ENCODE results near the gene HTRA2.

HTRA2 gene

GRCh38 chr2:74550231-74550630, 20.5 kb downstream of the HTRA2 start:
- peaks cover 11 to 33% of the 10 kb centered on the region in 2 donors for H3K36me3 ChIP-seq (replicated peaks in 1 of 2; ENCODE audit: control insufficient read depth in 2 of 2, insufficient read depth in 2 of 2, low read length in 2 of 2)
- WGBS, 2 donors (ENCODE audit: extremely low coverage in 2 of 2, insufficient read length in 2 of 2, insufficient replicate concordance in 1 of 2) = no CpG with 5 or more reads among the region's 7 CpGs
- H3K9ac ChIP-seq (ENCODE audit: low read depth, low read length, poor library complexity) = peak overlapping the region; percentile 32
- no peak overlapping the region for H4K91ac ChIP-seq (ENCODE audit: low read depth, low read length, poor library complexity)
- H3K4me2 ChIP-seq (ENCODE audit: insufficient read depth, low read length, poor library complexity, severe bottlenecking) = no peak overlapping the region
- H2BK12ac ChIP-seq (ENCODE audit: low read length) = no peak overlapping the region
- no peak overlapping the region for H2BK120ac ChIP-seq (ENCODE audit: low read depth, low read length)
- no peaks in the 10 kb centered on the region for H3K9me3 ChIP-seq (replicated peaks in 1 of 2; ENCODE audit: control insufficient read depth in 2 of 2, insufficient read depth in 1 of 2, low read depth in 1 of 2, low read length in 2 of 2)
- H3K18ac ChIP-seq (ENCODE audit: low read length) = no peak overlapping the region
- DNase-seq (ENCODE audit: low spot score) = no peak
- no peak overlapping the region for H4K8ac ChIP-seq (ENCODE audit: low read depth, low read length)
- H3K4ac ChIP-seq (ENCODE audit: low read length) = no peak overlapping the region
- H2BK15ac ChIP-seq (ENCODE audit: low read length) = no peak overlapping the region
- peaks cover 0 to 47% (median 0%) of the 10 kb centered on the region in 3 experiments for H3K27me3 ChIP-seq (ENCODE audit: control insufficient read depth in 3 of 3, insufficient read depth in 3 of 3, low read depth in 1 of 3, low read length in 3 of 3)
- H2BK5ac ChIP-seq (ENCODE audit: low read length) = no peak overlapping the region
- H3K4me1 ChIP-seq (ENCODE audit: control insufficient read depth in 2 of 2, insufficient read depth in 1 of 2, low read depth in 1 of 2, low read length in 2 of 2) = peaks cover 4 to 21% of the 10 kb centered on the region in 2 donors
- H3K23ac ChIP-seq (ENCODE audit: low read depth, low read length, poor library complexity) = no peak overlapping the region
- no peak overlapping the region for H3K4me3 ChIP-seq (ENCODE audit: low read length in 2 of 2)
- no peak overlapping the region for H2AK5ac ChIP-seq (ENCODE audit: low read depth, low read length)
- H2AFZ ChIP-seq (ENCODE audit: low read length) = no peak overlapping the region
- peaks cover 4% of the 10 kb centered on the region for H3K79me1 ChIP-seq (ENCODE audit: low read depth, low read length)
- no peak overlapping the region for H3K27ac ChIP-seq (replicated peaks; ENCODE audit: low read length)
- no peak overlapping the region for H3K14ac ChIP-seq (ENCODE audit: low read length)

- Histone ChIP-seq H3K4me2 (ENCODE audit: insufficient read depth, low read length, poor library complexity, severe bottlenecking) (no peak overlapping the region), H3K27ac (replicated peaks; ENCODE audit: low read length) (no peak overlapping the region), H3K9me3 (replicated peaks in 1 of 2; ENCODE audit: control insufficient read depth in 2 of 2, insufficient read depth in 1 of 2, low read depth in 1 of 2, low read length in 2 of 2) (no peaks in the 10 kb centered on the region), H3K18ac (ENCODE audit: low read length) (no peak overlapping the region), H3K23ac (ENCODE audit: low read depth, low read length, poor library complexity) (no peak overlapping the region), H2BK120ac (ENCODE audit: low read depth, low read length) (no peak overlapping the region), H2BK5ac (ENCODE audit: low read length) (no peak overlapping the region), H4K91ac (ENCODE audit: low read depth, low read length, poor library complexity) (no peak overlapping the region), H3K4ac (ENCODE audit: low read length) (no peak overlapping the region), H2AK5ac (ENCODE audit: low read depth, low read length) (no peak overlapping the region), H3K4me3 (ENCODE audit: low read length in 2 of 2) (no peak overlapping the region), H3K36me3 (replicated peaks in 1 of 2; ENCODE audit: control insufficient read depth in 2 of 2, insufficient read depth in 2 of 2, low read length in 2 of 2) (peaks cover 13 to 41% of the 10 kb centered on the region in 2 donors), H4K8ac (ENCODE audit: low read depth, low read length) (no peak overlapping the region), H2BK12ac (ENCODE audit: low read length) (no peak overlapping the region), H2BK15ac (ENCODE audit: low read length) (no peak overlapping the region), H2AFZ (ENCODE audit: low read length) (no peak overlapping the region), H3K9ac (ENCODE audit: low read depth, low read length, poor library complexity) (no peak overlapping the region), H3K14ac (ENCODE audit: low read length) (no peak overlapping the region), H3K79me1 (ENCODE audit: low read depth, low read length) (peaks cover 6% of the 10 kb centered on the region), H3K4me1 (ENCODE audit: control insufficient read depth in 2 of 2, insufficient read depth in 1 of 2, low read depth in 1 of 2, low read length in 2 of 2) (peaks cover 9 to 24% of the 10 kb centered on the region in 2 donors), H3K27me3 (ENCODE audit: control insufficient read depth in 3 of 3, insufficient read depth in 3 of 3, low read depth in 1 of 3, low read length in 3 of 3) (peaks cover 0 to 57% (median 4%) of the 10 kb centered on the region in 3 experiments)
- DNase-seq (ENCODE audit: low spot score) = no peak
Measured at GRCh38 chr2:74551530-74551929, 21.8 kb downstream of the HTRA2 start.

- Histone ChIP-seq H2AK5ac (ENCODE audit: low read depth, low read length) (peak overlapping the region; percentile 9), H3K23ac (ENCODE audit: low read depth, low read length, poor library complexity) (no peak overlapping the region), H3K4me1 (ENCODE audit: control insufficient read depth in 2 of 2, insufficient read depth in 1 of 2, low read depth in 1 of 2, low read length in 2 of 2) (peaks cover 9 to 24% of the 10 kb centered on the region in 2 donors), H3K9me3 (replicated peaks in 1 of 2; ENCODE audit: control insufficient read depth in 2 of 2, insufficient read depth in 1 of 2, low read depth in 1 of 2, low read length in 2 of 2) (no peaks in the 10 kb centered on the region), H3K14ac (ENCODE audit: low read length) (no peak overlapping the region), H3K9ac (ENCODE audit: low read depth, low read length, poor library complexity) (peak overlapping the region; percentile 35), H3K4me3 (ENCODE audit: low read length in 2 of 2) (peak overlapping the region in 1 of 2 donors; percentile 67), H3K4me2 (ENCODE audit: insufficient read depth, low read length, poor library complexity, severe bottlenecking) (peak overlapping the region; percentile 97), H2AFZ (ENCODE audit: low read length) (no peak overlapping the region), H2BK12ac (ENCODE audit: low read length) (no peak overlapping the region), H3K36me3 (replicated peaks in 1 of 2; ENCODE audit: control insufficient read depth in 2 of 2, insufficient read depth in 2 of 2, low read length in 2 of 2) (peaks cover 19 to 47% of the 10 kb centered on the region in 2 donors), H4K8ac (ENCODE audit: low read depth, low read length) (no peak overlapping the region), H2BK5ac (ENCODE audit: low read length) (no peak overlapping the region), H3K27me3 (ENCODE audit: control insufficient read depth in 3 of 3, insufficient read depth in 3 of 3, low read depth in 1 of 3, low read length in 3 of 3) (peaks cover 0 to 62% (median 4%) of the 10 kb centered on the region in 3 experiments), H2BK120ac (ENCODE audit: low read depth, low read length) (no peak overlapping the region), H4K91ac (ENCODE audit: low read depth, low read length, poor library complexity) (no peak overlapping the region), H3K79me1 (ENCODE audit: low read depth, low read length) (peaks cover 6% of the 10 kb centered on the region), H2BK15ac (ENCODE audit: low read length) (no peak overlapping the region), H3K4ac (ENCODE audit: low read length) (no peak overlapping the region), H3K27ac (replicated peaks; ENCODE audit: low read length) (no peak overlapping the region), H3K18ac (ENCODE audit: low read length) (no peak overlapping the region)
- WGBS, 2 donors (ENCODE audit: extremely low coverage in 2 of 2, insufficient read length in 2 of 2, insufficient replicate concordance in 1 of 2) = no CpG with 5 or more reads among the region's 21 CpGs
- DNase-seq (ENCODE audit: low spot score) = no peak
Measured at GRCh38 chr2:74551942-74552913, 22.5 kb downstream of the HTRA2 start.

All from neuronal stem cell (in vitro differentiated cells).